ENCODE results near the gene KCNJ4.

The KCNJ4 gene

GRCh38 chr22:38455076-38455529, at the start of gene KCNJ4:
Gene KCNJ4, minus strand, starts transcription at chr22:38455199. Its CDS starts 27,067 bp downstream, at chr22:38428132.
- DNase-seq (ENCODE audit: low read depth in 2 of 2): no peak

GRCh38 chr22:38503021-38503420, 48.0 kb upstream of the KCNJ4 start:
- no peak for DNase-seq (ENCODE audit: low read depth in 2 of 2)

GRCh38 chr22:38501797-38502672, 47.0 kb upstream of the KCNJ4 start:
- DNase-seq (ENCODE audit: low read depth in 2 of 2): no peak

- no peak for DNase-seq (ENCODE audit: low read depth in 2 of 2)
Measured at GRCh38 chr22:38497869-38498268, 42.9 kb upstream of the KCNJ4 start.

- no peak for DNase-seq (ENCODE audit: low read depth in 2 of 2)
Measured at GRCh38 chr22:38494939-38495338, 39.9 kb upstream of the KCNJ4 start.

GRCh38 chr22:38494498-38494897, 39.5 kb upstream of the KCNJ4 start:
- DNase-seq (ENCODE audit: low read depth in 2 of 2): no peak

- no peak for DNase-seq (ENCODE audit: low read depth in 2 of 2)
Measured at GRCh38 chr22:38491707-38492348, 36.8 kb upstream of the KCNJ4 start.

- DNase-seq (ENCODE audit: low read depth in 2 of 2): no peak
Measured at GRCh38 chr22:38490915-38491314, 35.9 kb upstream of the KCNJ4 start.

- DNase-seq (ENCODE audit: low read depth in 2 of 2): no peak
Measured at GRCh38 chr22:38490475-38490874, 35.5 kb upstream of the KCNJ4 start.

- DNase-seq (ENCODE audit: low read depth in 2 of 2): no peak
Measured at GRCh38 chr22:38489561-38490145, 34.7 kb upstream of the KCNJ4 start.

GRCh38 chr22:38489142-38489541, 34.1 kb upstream of the KCNJ4 start:
- DNase-seq (ENCODE audit: low read depth in 2 of 2): no peak

GRCh38 chr22:38487946-38488345, 32.9 kb upstream of the KCNJ4 start:
- DNase-seq (ENCODE audit: low read depth in 2 of 2): no peak

- no peak for DNase-seq (ENCODE audit: low read depth in 2 of 2)
Measured at GRCh38 chr22:38485783-38486182, 30.8 kb upstream of the KCNJ4 start.

- no peak for DNase-seq (ENCODE audit: low read depth in 2 of 2)
Measured at GRCh38 chr22:38484244-38484643, 29.2 kb upstream of the KCNJ4 start.

- DNase-seq (ENCODE audit: low read depth in 2 of 2): no peak
Measured at GRCh38 chr22:38482662-38483308, 27.8 kb upstream of the KCNJ4 start.

GRCh38 chr22:38481871-38482332, 26.9 kb upstream of the KCNJ4 start:
- DNase-seq (ENCODE audit: low read depth in 2 of 2): no peak

- DNase-seq (ENCODE audit: low read depth in 2 of 2): no peak
Measured at GRCh38 chr22:38481162-38481870, 26.3 kb upstream of the KCNJ4 start.

GRCh38 chr22:38479096-38479837, 24.3 kb upstream of the KCNJ4 start:
- DNase-seq (ENCODE audit: low read depth in 2 of 2): no peak

- no peak for DNase-seq (ENCODE audit: low read depth in 2 of 2)
Measured at GRCh38 chr22:38477585-38477984, 22.6 kb upstream of the KCNJ4 start.

GRCh38 chr22:38474003-38474607, 19.1 kb upstream of the KCNJ4 start:
- no peak for DNase-seq (ENCODE audit: low read depth in 2 of 2)

Data from activated CD8-positive, alpha-beta memory T cell treated with anti-CD3 and anti-CD28 coated beads for 4 hours (primary cell).